WTC11 (cell line): ENCODE measurements around the gene NPAS3. TPM values are rescaled to one million over a fixed set of nuclear protein-coding genes. Genes with fewer than 3 reads are reported as not detected.

ENCODE experiments used
- ATAC-seq: fragments of 200-7000 bp; cut with Tn5 transposase; 2 replicates; pipeline ENCODE4 v1.10.0; 2021; ENCODE audit warnings: mild to moderate bottlenecking, moderate library complexity
- CTCF ChIA-PET: fragments of 300-600 bp; sonication (Branson Sonifier 250); formaldehyde crosslinking; loops from one replicate; lab custom pipeline; 2021; ENCODE audit warnings: antibody characterized with exemption; lab: Charles Lee
- POLR2A ChIA-PET: fragments of 350-600 bp; sonication (Branson Sonifier 250); formaldehyde crosslinking; loops from one replicate; lab custom pipeline; 2021; ENCODE audit warnings: antibody characterized with exemption; lab: Charles Lee
- DNase-seq: peaks from one replicate; pipeline ENCODE4 v3.0.0; 2021; ENCODE audit warnings: low spot score
- H3K27ac Mint-ChIP-seq: 2 replicates; pipeline ENCODE4 v1.8.0; 2021; ENCODE audit warnings: mixed read lengths
- H3K27me3 Mint-ChIP-seq: 2 replicates; pipeline ENCODE4 v1.8.0; 2021; ENCODE audit warnings: low read depth, mild to moderate bottlenecking, moderate library complexity, mixed read lengths
- H3K36me3 Mint-ChIP-seq: 2 replicates; pipeline ENCODE4 v1.8.0; 2021; ENCODE audit warnings: mixed read lengths
- H3K4me1 Mint-ChIP-seq: 2 replicates; pipeline ENCODE4 v1.8.0; 2022; ENCODE audit warnings: mixed read lengths
- H3K4me3 Mint-ChIP-seq: 2 replicates; pipeline ENCODE4 v1.8.0; 2021; ENCODE audit warnings: mild to moderate bottlenecking, moderate library complexity, mixed read lengths
- H3K9me3 Mint-ChIP-seq: 2 replicates; pipeline ENCODE4 v1.8.0; 2021; ENCODE audit warnings: mixed read lengths
- CBFB ChIP-seq: sonication (generic); formaldehyde crosslinking; IDR thresholded peaks from 2 replicates; pipeline ENCODE4 v1.8.1; 2022; ENCODE audit warnings: mild to moderate bottlenecking, low read depth, missing genetic modification reagents
- CREM ChIP-seq: sonication (generic); formaldehyde crosslinking; IDR thresholded peaks from 2 replicates; pipeline ENCODE4 v1.8.1; 2022; ENCODE audit warnings: mild to moderate bottlenecking, missing genetic modification reagents, moderate library complexity
- E2F4 ChIP-seq: sonication (generic); formaldehyde crosslinking; IDR thresholded peaks from 2 replicates; pipeline ENCODE4 v1.8.1; 2022; ENCODE audit warnings: low read depth, mild to moderate bottlenecking, moderate library complexity, missing genetic modification reagents, borderline replicate concordance
- ETV6 ChIP-seq: sonication (generic); formaldehyde crosslinking; IDR thresholded peaks from 2 replicates; pipeline ENCODE4 v1.8.1; 2022; ENCODE audit warnings: mild to moderate bottlenecking, missing genetic modification reagents
- JAZF1 ChIP-seq: fragments of 250-450 bp; sonication (Bioruptor Pico); IDR thresholded peaks from 2 replicates; pipeline ENCODE4 v1.9.0; 2021; ENCODE audit warnings: moderate library complexity, mild to moderate bottlenecking, inconsistent platforms
- KAT7 ChIP-seq: sonication (generic); formaldehyde crosslinking; IDR thresholded peaks from 2 replicates; pipeline ENCODE4 v1.8.1; 2023; ENCODE audit warnings: missing genetic modification reagents, mild to moderate bottlenecking, borderline replicate concordance
- MAX ChIP-seq: sonication (generic); formaldehyde crosslinking; IDR thresholded peaks from 2 replicates; pipeline ENCODE4 v1.8.0; 2022; ENCODE audit warnings: mild to moderate bottlenecking, missing genetic modification reagents
- NR1H2 ChIP-seq: sonication (generic); formaldehyde crosslinking; IDR thresholded peaks from 2 replicates; pipeline ENCODE4 v1.9.0; 2021; ENCODE audit warnings: mild to moderate bottlenecking, moderate library complexity, missing genetic modification reagents
- PREB ChIP-seq: sonication (generic); formaldehyde crosslinking; IDR thresholded peaks from 2 replicates; pipeline ENCODE4 v1.8.1; 2022; ENCODE audit warnings: mild to moderate bottlenecking, missing genetic modification reagents, moderate library complexity, borderline replicate concordance
- SMAD4 ChIP-seq: sonication (generic); formaldehyde crosslinking; IDR thresholded peaks from 2 replicates; pipeline ENCODE4 v1.8.0; 2022; ENCODE audit warnings: mild to moderate bottlenecking, missing genetic modification reagents
- TEAD1 ChIP-seq: sonication (generic); formaldehyde crosslinking; IDR thresholded peaks from 2 replicates; pipeline ENCODE4 v1.8.0; 2022; ENCODE audit warnings: mild to moderate bottlenecking, missing genetic modification reagents
- TP53 ChIP-seq: sonication (generic); formaldehyde crosslinking; IDR thresholded peaks from 2 replicates; pipeline ENCODE4 v1.8.1; 2023; ENCODE audit warnings: mild to moderate bottlenecking, missing genetic modification reagents
- USF1 ChIP-seq: sonication (generic); formaldehyde crosslinking; IDR thresholded peaks from 2 replicates; pipeline ENCODE4 v1.8.0; 2022; ENCODE audit warnings: mild to moderate bottlenecking, missing genetic modification reagents
- ZBTB43 ChIP-seq: sonication (generic); formaldehyde crosslinking; IDR thresholded peaks from 2 replicates; pipeline ENCODE4 v1.8.1; 2023; ENCODE audit warnings: mild to moderate bottlenecking, missing genetic modification reagents
- ZNF121 ChIP-seq: sonication (generic); formaldehyde crosslinking; IDR thresholded peaks from 2 replicates; pipeline ENCODE4 v1.8.0; 2023; ENCODE audit warnings: missing genetic modification reagents
- ZNF138 ChIP-seq: sonication (generic); formaldehyde crosslinking; conservative IDR thresholded peaks from 2 replicates; pipeline ENCODE4 v1.8.1; 2022; ENCODE audit warnings: mild to moderate bottlenecking, moderate library complexity, missing genetic modification reagents
- ZNF219 ChIP-seq: sonication (generic); formaldehyde crosslinking; IDR thresholded peaks from 2 replicates; pipeline ENCODE4 v1.8.0; 2023; ENCODE audit warnings: missing genetic modification reagents, mild to moderate bottlenecking, borderline replicate concordance
- ZNF512 ChIP-seq: sonication (generic); formaldehyde crosslinking; IDR thresholded peaks from 2 replicates; pipeline ENCODE4 v1.8.1; 2022; ENCODE audit warnings: missing genetic modification reagents, borderline replicate concordance
- total RNA-seq: library from RNA; stranded (reverse); gene quantifications from 3 replicates; pipeline ENCODE4 v1.2.3, GENCODE V29; 2021

The NPAS3 gene
- total RNA-seq, 1 experiment from 2014 or later, result 3.2 TPM

GRCh38 chr14:33123281-33123680 is 184.6 kb downstream of the NPAS3 start:
- H3K27me3 Mint-ChIP-seq, result no peaks in the 10 kb centered on the region
- no peaks in the 10 kb centered on the region for H3K36me3 Mint-ChIP-seq
- no peaks in the 10 kb centered on the region for H3K9me3 Mint-ChIP-seq
- TF ChIP-seq MAX (CRISPR knock-in tag) (no peak), TP53 (no peak), KAT7 (CRISPR knock-in tag) (no peak), ZNF138 (CRISPR knock-in tag) (no peak), PREB (CRISPR knock-in tag) (no peak)
- ChIA-PET POLR2A (no interaction called here), CTCF (interaction anchor here (0.6 kb wide), 1 partner anchor 842 kb away, joined by 3 read pairs; no protein-coding TSS in a partner anchor)
- no peak for ATAC-seq
- H3K27ac Mint-ChIP-seq, result no peak overlapping the region
- DNase-seq, result no peak
- H3K4me1 Mint-ChIP-seq, result peaks cover 5% of the 10 kb centered on the region
- no peak overlapping the region for H3K4me3 Mint-ChIP-seq

GRCh38 chr14:33126433-33126832 is 187.8 kb downstream of the NPAS3 start:
- POLR2A ChIA-PET, result no interaction called here

GRCh38 chr14:33127531-33127930 is 188.9 kb downstream of the NPAS3 start:
- H3K27ac Mint-ChIP-seq, result no peak overlapping the region
- POLR2A ChIA-PET, result no interaction called here
- CTCF ChIA-PET, result no interaction called here
- TF ChIP-seq NR1H2 (CRISPR knock-in tag) (no peak), SMAD4 (CRISPR knock-in tag) (no peak), JAZF1 (CRISPR knock-in tag) (no peak), ETV6 (no peak), CBFB (CRISPR knock-in tag) (no peak), ZBTB43 (no peak), ZNF219 (CRISPR knock-in tag) (no peak), E2F4 (CRISPR knock-in tag) (no peak), ZNF121 (CRISPR knock-in tag) (no peak), USF1 (CRISPR knock-in tag) (no peak), TEAD1 (CRISPR knock-in tag) (no peak)
- ATAC-seq, result no peak
- H3K27me3 Mint-ChIP-seq, result peaks cover 18% of the 10 kb centered on the region
- no peaks in the 10 kb centered on the region for H3K36me3 Mint-ChIP-seq
- DNase-seq, result no peak
- no peak overlapping the region for H3K4me3 Mint-ChIP-seq
- peaks cover 2% of the 10 kb centered on the region; the same call in 1 of the 2 replicates for H3K4me1 Mint-ChIP-seq
- no peaks in the 10 kb centered on the region for H3K9me3 Mint-ChIP-seq

More at GRCh38 chr14:33126433-33126832, 187.8 kb downstream of the NPAS3 start:
- H3K36me3 Mint-ChIP-seq, result no peaks in the 10 kb centered on the region
- H3K9me3 Mint-ChIP-seq, result no peaks in the 10 kb centered on the region
- TF ChIP-seq CREM (no peak), USF1 (CRISPR knock-in tag) (no peak), ZNF512 (CRISPR knock-in tag) (no peak), ETV6 (no peak)
- TF ChIP-seq, all 79 proteins: peak for 0
- CTCF ChIA-PET, result no interaction called here
- Mint-ChIP-seq H3K4me1 (peaks cover 2% of the 10 kb centered on the region; the same call in 1 of the 2 replicates), H3K27ac (no peak overlapping the region), H3K27me3 (peaks cover 7% of the 10 kb centered on the region), H3K4me3 (no peak overlapping the region)
- ATAC-seq (no peak), DNase-seq (no peak)
